CD4-positive, alpha-beta T cell treated with Interleukin-1 beta for 1 hour (primary cell): Measurements from ENCODE around the gene CKMT1B.
"Not testable (repeated sequence)": the region's sequence is repeated elsewhere in the genome, so short reads cannot be mapped to it uniquely, and the experiment has no call there.

Experiments
- DNase-seq, 2 donors: peaks; one replicate each; pipeline ENCODE4 v3.0.0-alpha.2; 2020 to 2022

Gene CKMT1B

GRCh38 chr15:43638464-43639204 lies 44.8 kb downstream of the CKMT1B start:
- not testable (repeated sequence) for DNase-seq
